ENCODE results near the gene LY86.

DNA sequence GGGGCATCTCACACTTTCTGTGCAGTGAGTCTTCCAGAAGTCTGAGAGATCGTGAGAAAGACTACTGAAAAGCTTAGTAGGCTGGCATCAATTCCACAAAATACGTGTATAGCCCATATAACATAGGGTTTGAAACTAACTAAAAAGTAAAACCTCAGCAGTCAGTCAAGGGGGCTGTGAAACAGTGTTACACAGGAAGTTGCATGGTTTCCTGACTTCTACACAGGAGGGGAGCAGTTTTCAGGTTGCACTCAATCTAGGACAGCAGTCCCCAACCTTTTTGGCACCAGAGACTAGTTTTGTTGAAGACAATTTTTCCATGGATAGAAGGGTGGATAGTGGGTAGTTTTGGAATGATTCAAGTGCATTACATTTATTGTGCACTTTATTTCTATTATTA lies 4.7 kb upstream of the LY86 start:
- no peak for TF ChIP-seq POLR2A (IDR thresholded peaks at IDR 0.05)
- TF ChIP-seq CTCF (IDR thresholded peaks at IDR 0.05) = no peak

All from testis (tissue), 2 donors.